Chondrocyte (in vitro differentiated cells): ENCODE data around the gene PXMP2. TPM values are rescaled to one million over a fixed set of nuclear protein-coding genes. Genes with fewer than 3 reads are reported as not detected.

Experiments
- DNase-seq: peaks from one replicate; pipeline ENCODE4 v3.0.0; 2021; ENCODE audit warnings: mixed read lengths, low spot score
- H3K27ac Mint-ChIP-seq: one replicate; pipeline ENCODE4 v1.8.0; 2021; ENCODE audit warnings: mild to moderate bottlenecking, moderate library complexity, mixed read lengths; ENCODE audit not compliant: unreplicated experiment
- H3K27me3 Mint-ChIP-seq: 2 replicates; pipeline ENCODE4 v1.8.0; 2021; ENCODE audit warnings: low read depth, mixed read lengths
- H3K36me3 Mint-ChIP-seq: 2 replicates; pipeline ENCODE4 v1.8.0; 2021; ENCODE audit warnings: low read depth, mixed read lengths
- H3K4me1 Mint-ChIP-seq: 2 replicates; pipeline ENCODE4 v1.8.0; 2021; ENCODE audit warnings: low read depth, mild to moderate bottlenecking, mixed read lengths
- H3K4me3 Mint-ChIP-seq: one replicate; pipeline ENCODE4 v1.8.0; 2021; ENCODE audit warnings: mild to moderate bottlenecking, moderate library complexity, mixed read lengths; ENCODE audit not compliant: unreplicated experiment
- H3K9me3 Mint-ChIP-seq: 2 replicates; pipeline ENCODE4 v1.8.0; 2021; ENCODE audit warnings: low read depth, mixed read lengths
- CTCF ChIP-seq: fragments of 200-600 bp; sonication (generic); IDR thresholded peaks from 2 replicates; pipeline ENCODE4 v1.5.0; 2021; ENCODE audit warnings: antibody characterized with exemption, mild to moderate bottlenecking, moderate library complexity
- total RNA-seq: library from RNA; stranded (reverse); gene quantifications from 3 replicates; pipeline ENCODE4 v1.2.1, GENCODE V29; 2021

PXMP2 gene
- total RNA-seq, 1 donor from 2014 or later: 19.0 TPM

- H3K36me3 Mint-ChIP-seq: peaks cover 10% of the 10 kb centered on the region
- H3K4me3 Mint-ChIP-seq: no peak overlapping the region
- DNase-seq: no peak
- no peaks in the 10 kb centered on the region for H3K9me3 Mint-ChIP-seq
- no peak for TF ChIP-seq CTCF
- no peaks in the 10 kb centered on the region for H3K27me3 Mint-ChIP-seq
- peaks cover 10% of the 10 kb centered on the region for H3K4me1 Mint-ChIP-seq
- no peak overlapping the region for H3K27ac Mint-ChIP-seq
Observed at GRCh38 chr12:132715874-132716273, 28.5 kb downstream of the PXMP2 start.

- DNase-seq: no peak
- Mint-ChIP-seq H3K27ac (no peak overlapping the region), H3K4me3 (no peak overlapping the region), H3K27me3 (no peaks in the 10 kb centered on the region), H3K36me3 (peaks cover 10% of the 10 kb centered on the region), H3K9me3 (no peaks in the 10 kb centered on the region), H3K4me1 (peaks cover 8% of the 10 kb centered on the region)
- TF ChIP-seq CTCF: no peak
Observed at GRCh38 chr12:132716356-132716755, 29.0 kb downstream of the PXMP2 start.

GRCh38 chr12:132717011-132717410 is 29.6 kb downstream of the PXMP2 start:
- Mint-ChIP-seq H3K9me3 (no peaks in the 10 kb centered on the region), H3K27me3 (no peaks in the 10 kb centered on the region), H3K36me3 (peaks cover 10% of the 10 kb centered on the region), H3K27ac (no peak overlapping the region), H3K4me1 (peaks cover 3% of the 10 kb centered on the region), H3K4me3 (no peak overlapping the region)
- no peak for DNase-seq
- no peak for TF ChIP-seq CTCF

- H3K9me3 Mint-ChIP-seq: no peaks in the 10 kb centered on the region
- no peaks in the 10 kb centered on the region for H3K4me1 Mint-ChIP-seq
- H3K27ac Mint-ChIP-seq: peak overlapping the region; percentile 41
- H3K27me3 Mint-ChIP-seq: no peaks in the 10 kb centered on the region
- H3K4me3 Mint-ChIP-seq: no peak overlapping the region
- peaks cover 10% of the 10 kb centered on the region for H3K36me3 Mint-ChIP-seq
- no peak for TF ChIP-seq CTCF
- DNase-seq: peak; percentile 92
Observed at GRCh38 chr12:132717531-132718387, 30.4 kb downstream of the PXMP2 start.

GRCh38 chr12:132718644-132719043 is 31.3 kb downstream of the PXMP2 start:
- peak overlapping the region; percentile 41 for H3K27ac Mint-ChIP-seq
- no peak for TF ChIP-seq CTCF
- DNase-seq: no peak
- H3K36me3 Mint-ChIP-seq: peaks cover 17% of the 10 kb centered on the region
- H3K4me3 Mint-ChIP-seq: no peak overlapping the region
- H3K27me3 Mint-ChIP-seq: no peaks in the 10 kb centered on the region
- no peaks in the 10 kb centered on the region for H3K9me3 Mint-ChIP-seq
- no peaks in the 10 kb centered on the region for H3K4me1 Mint-ChIP-seq
